GM19099 (cell line): ENCODE measurements around the gene OR6V1.

Experiments
- POLR2A ChIP-seq: IDR thresholded peaks from 3 replicates; pipeline ENCODE4 v1.6.1; 2011; ENCODE audit warnings: low read depth; ENCODE audit not compliant: insufficient read length; ENCODE audit errors: extremely low read depth

The OR6V1 gene, protein sequence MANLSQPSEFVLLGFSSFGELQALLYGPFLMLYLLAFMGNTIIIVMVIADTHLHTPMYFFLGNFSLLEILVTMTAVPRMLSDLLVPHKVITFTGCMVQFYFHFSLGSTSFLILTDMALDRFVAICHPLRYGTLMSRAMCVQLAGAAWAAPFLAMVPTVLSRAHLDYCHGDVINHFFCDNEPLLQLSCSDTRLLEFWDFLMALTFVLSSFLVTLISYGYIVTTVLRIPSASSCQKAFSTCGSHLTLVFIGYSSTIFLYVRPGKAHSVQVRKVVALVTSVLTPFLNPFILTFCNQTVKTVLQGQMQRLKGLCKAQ

DNA sequence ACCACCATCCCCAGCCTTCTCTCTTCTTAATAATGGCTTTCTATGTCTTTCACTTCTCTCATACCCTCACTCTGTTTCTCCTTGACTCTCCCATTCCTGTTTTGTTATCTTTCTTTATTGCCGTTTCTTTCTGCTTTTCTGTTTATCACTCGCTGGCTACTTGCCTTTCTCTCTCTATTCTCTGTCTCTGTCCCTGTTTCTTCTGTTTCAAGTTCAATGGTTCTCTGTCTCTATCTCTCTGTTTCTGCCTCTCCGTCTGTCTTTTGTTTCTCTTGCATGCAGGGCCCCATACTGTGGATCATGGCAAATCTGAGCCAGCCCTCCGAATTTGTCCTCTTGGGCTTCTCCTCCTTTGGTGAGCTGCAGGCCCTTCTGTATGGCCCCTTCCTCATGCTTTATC lies at the start of gene OR6V1:
OR6V1 (plus strand) TSS at position 301 of the 400 bp plus-strand sequence; CDS start at position 301, 0 bp downstream.
- no peak for TF ChIP-seq POLR2A

GRCh38 chr7:143002898-143003297 lies 49.2 kb upstream of the OR6V1 start:
- no peak for TF ChIP-seq POLR2A

GRCh38 chr7:143003393-143004051 lies 48.6 kb upstream of the OR6V1 start:
- no peak for TF ChIP-seq POLR2A

DNA sequence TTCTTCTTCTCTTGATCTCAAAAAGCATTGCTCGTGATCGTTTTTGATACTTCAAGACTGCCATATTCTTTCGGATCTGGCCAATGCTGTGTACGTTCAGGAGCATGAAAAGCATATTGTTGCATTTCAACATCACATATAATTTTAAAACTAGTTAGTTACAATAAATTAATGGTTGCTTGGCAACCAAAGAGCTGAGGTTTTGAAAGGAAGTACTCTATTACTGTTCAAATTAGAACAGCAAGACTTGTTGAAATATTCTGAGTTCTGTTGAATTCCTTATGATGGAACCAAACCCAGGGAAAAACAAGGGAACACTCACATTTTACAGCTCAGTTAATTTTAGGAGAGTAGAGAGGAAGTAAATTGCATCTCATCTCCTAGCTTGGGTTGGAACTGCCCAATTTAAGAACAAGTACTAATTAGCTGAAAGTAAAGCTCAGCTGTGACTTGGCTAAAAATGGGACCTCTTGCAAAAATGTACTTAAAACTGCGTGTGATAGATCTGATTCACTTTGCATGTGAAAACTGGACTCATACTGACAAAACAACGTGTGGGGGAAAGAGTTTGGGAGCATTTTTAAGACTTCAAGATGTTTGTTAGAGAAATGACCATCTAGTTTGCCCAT lies 46.4 kb upstream of the OR6V1 start:
- TF ChIP-seq POLR2A: no peak

DNA sequence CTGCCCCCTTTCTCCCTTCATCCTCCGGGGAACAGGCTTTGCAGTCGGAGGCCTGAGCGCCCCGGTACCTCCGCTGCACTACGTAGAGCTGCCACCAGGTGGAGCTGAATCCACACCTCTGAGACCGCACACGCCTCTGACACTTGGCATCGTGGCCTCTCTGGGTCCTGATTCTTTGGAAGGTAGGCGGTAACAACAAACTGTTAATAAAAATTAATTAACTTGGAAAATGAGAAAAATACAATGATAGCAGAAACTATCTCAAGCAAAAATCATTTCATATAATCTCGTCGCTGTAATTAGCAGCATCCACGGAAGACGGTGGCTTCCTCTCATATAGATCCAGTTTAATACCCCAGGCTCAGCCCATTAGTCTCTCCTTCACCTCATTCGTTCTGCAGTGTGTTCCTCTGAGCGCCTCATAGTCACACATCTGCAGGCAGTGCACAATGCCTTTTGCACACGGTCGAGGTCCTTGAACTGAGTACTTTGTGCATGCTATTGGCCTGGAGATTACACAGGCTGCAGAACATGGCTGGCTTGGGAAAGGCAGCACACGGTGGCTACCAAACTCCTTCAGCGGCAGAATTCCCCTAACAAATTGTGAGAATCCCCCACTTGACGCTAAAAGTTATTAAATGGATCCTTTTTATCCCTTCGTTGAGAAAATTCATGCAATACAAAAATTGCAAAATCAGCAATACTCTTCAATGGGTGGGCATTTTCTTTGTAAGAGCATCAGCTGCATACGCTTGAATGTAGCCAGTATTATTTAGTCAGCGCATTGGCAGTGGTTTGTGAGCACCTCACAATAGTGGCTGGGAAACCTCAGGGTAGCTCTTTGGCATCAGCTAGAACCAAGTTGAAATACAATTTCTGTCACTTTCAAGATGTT lies 43.9 kb upstream of the OR6V1 start:
- TF ChIP-seq POLR2A: no peak

DNA sequence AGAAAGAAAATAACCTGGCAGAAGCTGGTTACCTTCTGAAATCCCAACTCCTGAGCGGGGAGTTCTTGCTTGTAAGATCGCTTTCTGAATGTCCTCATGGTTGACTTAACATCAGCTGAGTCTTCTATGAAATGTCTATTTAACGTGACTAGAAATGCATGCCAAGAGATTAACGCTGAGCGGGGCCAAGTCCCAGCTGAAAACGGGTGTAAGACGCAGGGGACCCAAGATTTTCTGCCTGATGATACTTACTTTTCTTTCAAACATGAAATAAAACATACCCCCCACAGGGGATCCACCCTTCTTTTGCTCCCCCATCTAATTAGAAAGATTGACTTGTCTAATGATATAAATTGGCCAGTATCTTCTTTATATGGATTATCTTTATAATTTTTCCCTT lies 40.1 kb upstream of the OR6V1 start:
- no peak for TF ChIP-seq POLR2A

GRCh38 chr7:143012409-143012808 lies 39.7 kb upstream of the OR6V1 start:
- TF ChIP-seq POLR2A: no peak

GRCh38 chr7:143013473-143013872 lies 38.7 kb upstream of the OR6V1 start:
- no peak for TF ChIP-seq POLR2A

DNA sequence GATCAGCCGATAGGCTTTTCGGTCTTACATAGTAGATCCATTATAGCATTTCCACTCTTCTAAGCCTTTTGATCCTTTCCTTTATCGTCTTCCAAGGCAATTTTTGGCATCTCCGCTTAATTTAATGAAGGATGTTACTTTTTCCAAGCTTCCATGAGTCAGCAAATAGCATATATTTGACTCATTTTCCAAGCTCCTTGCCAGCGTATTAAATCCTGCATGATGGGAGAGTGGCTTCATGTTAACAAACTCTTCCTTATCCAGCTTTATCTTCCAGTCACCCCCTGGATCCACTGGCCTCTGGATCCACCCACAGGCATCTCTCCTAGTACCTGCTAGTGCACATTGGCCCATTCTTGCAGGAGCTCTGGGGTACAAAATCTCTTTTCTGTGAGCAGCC lies 38.2 kb upstream of the OR6V1 start:
- no peak for TF ChIP-seq POLR2A

DNA sequence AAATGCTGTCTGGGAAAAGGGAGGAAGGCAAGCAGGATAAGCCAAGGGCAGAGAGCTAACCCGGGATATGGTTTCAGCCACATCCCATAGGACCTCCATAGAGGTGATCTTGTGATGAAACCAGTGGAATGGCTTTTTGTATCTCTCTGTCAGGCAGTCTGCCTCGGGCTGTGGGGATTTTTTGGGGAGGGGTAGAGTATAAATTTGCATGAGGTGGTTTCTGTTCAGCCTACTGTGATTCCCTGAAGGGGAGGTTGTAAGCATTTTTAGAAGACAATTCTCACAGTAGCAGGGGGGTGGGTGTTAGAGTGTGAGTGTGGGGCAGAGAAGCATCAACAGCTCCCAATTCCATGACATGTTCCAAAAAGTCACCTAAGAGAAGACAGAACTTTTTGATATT lies 37.1 kb upstream of the OR6V1 start:
- TF ChIP-seq POLR2A: no peak

GRCh38 chr7:143015926-143016490 lies 36.1 kb upstream of the OR6V1 start:
- no peak for TF ChIP-seq POLR2A

GRCh38 chr7:143016996-143017395 lies 35.1 kb upstream of the OR6V1 start:
- TF ChIP-seq POLR2A: no peak

DNA sequence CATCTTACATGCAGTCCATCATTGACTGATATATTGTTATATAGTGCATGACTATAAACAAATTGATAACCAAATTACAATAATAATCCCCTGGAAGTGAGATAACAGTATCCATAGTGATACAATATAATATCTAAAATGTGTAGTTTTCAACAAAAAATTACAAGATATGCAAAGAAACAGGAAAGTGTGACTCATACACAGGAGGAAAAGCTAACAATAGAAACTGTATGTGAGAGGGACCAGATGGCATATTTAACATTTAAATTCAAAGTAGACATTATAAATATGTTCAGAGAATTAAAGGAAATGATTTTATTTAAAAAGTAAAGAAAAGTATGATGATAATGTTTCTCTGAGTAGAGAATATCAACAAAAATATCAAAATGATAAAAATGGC lies 33.2 kb upstream of the OR6V1 start:
- no peak for TF ChIP-seq POLR2A

DNA sequence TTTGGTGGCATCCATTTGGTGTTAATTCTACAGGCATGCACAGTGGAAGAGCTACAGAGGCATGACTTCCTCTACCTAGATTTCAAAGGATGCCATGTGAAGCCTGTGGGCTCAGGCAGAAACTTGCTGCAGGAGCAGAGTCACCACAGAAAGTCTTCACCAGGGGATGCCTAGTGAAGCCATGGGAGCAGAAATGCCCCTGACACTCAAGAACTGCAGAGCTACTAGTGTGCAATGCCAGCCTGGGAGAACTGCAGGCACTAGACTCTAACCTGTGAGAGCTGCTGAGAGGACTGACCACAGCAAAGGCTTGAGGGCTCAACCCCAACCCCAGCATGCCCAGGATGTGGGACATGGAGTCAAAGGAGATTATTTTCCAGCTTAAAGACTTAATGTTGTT lies 29.1 kb upstream of the OR6V1 start:
- TF ChIP-seq POLR2A: no peak

DNA sequence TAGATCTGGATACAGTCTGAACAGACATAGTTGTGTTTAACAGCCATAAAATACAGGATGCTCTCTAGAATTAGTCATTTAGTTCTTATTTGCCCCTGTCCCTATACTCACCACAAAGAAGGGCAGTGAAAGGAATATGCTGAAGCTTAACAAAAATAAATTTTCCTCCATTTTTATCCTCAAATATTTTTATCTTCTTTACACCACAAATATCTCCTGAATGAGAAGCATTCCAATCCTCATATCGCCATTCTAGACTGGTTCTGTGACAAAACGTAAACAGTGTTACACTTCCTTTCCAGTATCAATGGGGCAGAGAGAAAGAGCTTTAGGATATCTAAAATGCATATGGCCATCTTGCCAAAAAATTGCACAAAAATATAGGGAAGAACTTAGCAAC lies 26.8 kb upstream of the OR6V1 start:
- no peak for TF ChIP-seq POLR2A

DNA sequence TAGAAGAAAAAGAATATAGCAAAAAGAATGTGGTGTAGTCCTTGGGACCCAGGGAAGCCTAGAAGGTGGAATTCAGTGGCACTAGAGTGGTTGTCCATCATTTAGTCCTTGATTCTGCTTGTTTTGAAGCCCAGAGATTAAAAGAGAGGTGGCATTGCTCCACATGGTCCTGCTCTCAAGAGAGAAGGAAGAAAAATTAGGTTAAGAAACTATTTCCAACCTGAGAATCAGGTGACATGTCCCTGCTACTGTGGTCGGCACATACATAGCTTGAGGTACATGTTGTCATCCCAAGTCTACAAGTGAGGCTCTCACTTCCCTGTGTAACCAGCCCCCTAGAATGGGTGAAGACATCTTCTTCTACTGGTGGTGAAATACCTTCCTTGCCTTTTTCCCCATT lies 25.1 kb upstream of the OR6V1 start, which contains the start of gene OR9A2:
OR9A2 (minus strand) TSS at position 101 of the 400 bp plus-strand sequence; CDS start at position 101, 0 bp downstream.
- TF ChIP-seq POLR2A: no peak
